T follicular helper cell (primary cell): ENCODE measurements around the gene SLC7A11.

Experiments
- DNase-seq: peaks from one replicate; pipeline ENCODE4 v3.0.0-alpha.2; 2020; ENCODE audit warnings: low read depth
- total RNA-seq, 2 experiments: gene quantifications; one replicate each; lab custom pipeline; 2026; lab: John Stamatoyannopoulos, UW

Gene SLC7A11
- total RNA-seq = 0.54 to 14.7 reads per million in 2 experiments

- DNase-seq = no peak
Observed at GRCh38 chr4:138242076-138242833, at the start of gene SLC7A11. Gene SLC7A11 (minus strand): TSS chr4:138242349. CDS start chr4:138242069, 280 bp downstream.

GRCh38 chr4:138291431-138291830 is 49.3 kb upstream of the SLC7A11 start:
- no peak for DNase-seq

- DNase-seq = no peak
Observed at GRCh38 chr4:138290805-138291204, 48.7 kb upstream of the SLC7A11 start.

- DNase-seq = no peak
Observed at GRCh38 chr4:138279286-138279685, 37.1 kb upstream of the SLC7A11 start.

GRCh38 chr4:138277133-138277532 is 35.0 kb upstream of the SLC7A11 start:
- no peak for DNase-seq

- no peak for DNase-seq
Observed at GRCh38 chr4:138275963-138276621, 33.9 kb upstream of the SLC7A11 start.

GRCh38 chr4:138275216-138275615 is 33.1 kb upstream of the SLC7A11 start:
- DNase-seq = no peak

GRCh38 chr4:138269175-138269574 is 27.0 kb upstream of the SLC7A11 start:
- DNase-seq = no peak

GRCh38 chr4:138267835-138268234 is 25.7 kb upstream of the SLC7A11 start:
- DNase-seq = no peak

GRCh38 chr4:138266948-138267347 is 24.8 kb upstream of the SLC7A11 start:
- DNase-seq = no peak

- no peak for DNase-seq
Observed at GRCh38 chr4:138263247-138263816, 21.2 kb upstream of the SLC7A11 start.

- DNase-seq = no peak
Observed at GRCh38 chr4:138262469-138262868, 20.3 kb upstream of the SLC7A11 start.

GRCh38 chr4:138262030-138262429 is 19.9 kb upstream of the SLC7A11 start:
- DNase-seq = no peak

GRCh38 chr4:138259824-138260223 is 17.7 kb upstream of the SLC7A11 start:
- DNase-seq = no peak

- DNase-seq = no peak
Observed at GRCh38 chr4:138259271-138259670, 17.1 kb upstream of the SLC7A11 start.

GRCh38 chr4:138256608-138257007 is 14.5 kb upstream of the SLC7A11 start:
- DNase-seq = no peak

- no peak for DNase-seq
Observed at GRCh38 chr4:138255917-138256597, 13.9 kb upstream of the SLC7A11 start.

- no peak for DNase-seq
Observed at GRCh38 chr4:138252551-138252950, 10.4 kb upstream of the SLC7A11 start.

- DNase-seq = no peak
Observed at GRCh38 chr4:138251938-138252337, 9.8 kb upstream of the SLC7A11 start.

- no peak for DNase-seq
Observed at GRCh38 chr4:138249132-138249531, 7.0 kb upstream of the SLC7A11 start.

GRCh38 chr4:138248058-138248457 is 5.9 kb upstream of the SLC7A11 start:
- DNase-seq = no peak

GRCh38 chr4:138247643-138248042 is 5.5 kb upstream of the SLC7A11 start:
- DNase-seq = no peak
